Measurements from ENCODE around the gene EDN1.

DNA sequence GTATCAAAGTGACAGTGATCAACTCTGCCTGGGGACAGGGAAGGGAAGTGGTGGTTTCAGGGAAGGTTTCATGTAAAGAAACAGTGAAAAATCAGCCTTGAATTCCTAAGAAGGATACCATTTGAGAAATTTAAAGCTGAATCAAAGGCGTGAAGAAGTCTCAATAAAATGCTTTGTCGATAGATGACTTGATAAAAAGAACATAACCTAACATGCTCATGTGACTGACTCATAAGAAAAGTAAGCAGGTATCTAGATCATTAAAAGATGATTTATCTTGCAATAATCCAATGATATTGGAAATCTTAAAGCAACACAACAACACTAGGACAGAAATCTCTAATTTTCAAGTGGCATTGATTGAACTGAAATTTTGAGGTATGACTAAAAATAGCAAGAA, 14.3 kb downstream of the EDN1 start:
- TF ChIP-seq, protein P1, sequence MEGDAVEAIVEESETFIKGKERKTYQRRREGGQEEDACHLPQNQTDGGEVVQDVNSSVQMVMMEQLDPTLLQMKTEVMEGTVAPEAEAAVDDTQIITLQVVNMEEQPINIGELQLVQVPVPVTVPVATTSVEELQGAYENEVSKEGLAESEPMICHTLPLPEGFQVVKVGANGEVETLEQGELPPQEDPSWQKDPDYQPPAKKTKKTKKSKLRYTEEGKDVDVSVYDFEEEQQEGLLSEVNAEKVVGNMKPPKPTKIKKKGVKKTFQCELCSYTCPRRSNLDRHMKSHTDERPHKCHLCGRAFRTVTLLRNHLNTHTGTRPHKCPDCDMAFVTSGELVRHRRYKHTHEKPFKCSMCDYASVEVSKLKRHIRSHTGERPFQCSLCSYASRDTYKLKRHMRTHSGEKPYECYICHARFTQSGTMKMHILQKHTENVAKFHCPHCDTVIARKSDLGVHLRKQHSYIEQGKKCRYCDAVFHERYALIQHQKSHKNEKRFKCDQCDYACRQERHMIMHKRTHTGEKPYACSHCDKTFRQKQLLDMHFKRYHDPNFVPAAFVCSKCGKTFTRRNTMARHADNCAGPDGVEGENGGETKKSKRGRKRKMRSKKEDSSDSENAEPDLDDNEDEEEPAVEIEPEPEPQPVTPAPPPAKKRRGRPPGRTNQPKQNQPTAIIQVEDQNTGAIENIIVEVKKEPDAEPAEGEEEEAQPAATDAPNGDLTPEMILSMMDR (IDR thresholded peaks at IDR 0.05), result no peak
- no peak for TF ChIP-seq POLR2A (IDR thresholded peaks at IDR 0.05)
